NCI-H526 (cell line): Measurements from ENCODE around the gene SEC61G.

Source experiments
- DNase-seq, 2 experiments: peaks; one replicate each; lab custom pipeline; 2025; lab: John Stamatoyannopoulos, UW

SEC61G gene

GRCh38 chr7:54758702-54759592 is at the start of gene SEC61G:
SEC61G (minus strand) TSS chr7:54759211; CDS start chr7:54757588, 1,623 bp downstream.
- DNase-seq: peak; percentile 89 to 97

GRCh38 chr7:54802841-54803240 is 43.8 kb upstream of the SEC61G start:
- no peak for DNase-seq

- no peak for DNase-seq
Observed at GRCh38 chr7:54802114-54802513, 43.1 kb upstream of the SEC61G start.

GRCh38 chr7:54799792-54800191 is 40.8 kb upstream of the SEC61G start:
- no peak for DNase-seq

GRCh38 chr7:54798530-54798929 is 39.5 kb upstream of the SEC61G start:
- no peak for DNase-seq

GRCh38 chr7:54796853-54797252 is 37.8 kb upstream of the SEC61G start:
- DNase-seq: no peak

GRCh38 chr7:54796150-54796549 is 37.1 kb upstream of the SEC61G start:
- no peak for DNase-seq

- no peak for DNase-seq
Observed at GRCh38 chr7:54792383-54792782, 33.4 kb upstream of the SEC61G start.

GRCh38 chr7:54788664-54789063 is 29.7 kb upstream of the SEC61G start:
- peak in 1 of 2 experiments; percentile 33 for DNase-seq

- no peak for DNase-seq
Observed at GRCh38 chr7:54785261-54785660, 26.2 kb upstream of the SEC61G start.

- DNase-seq: no peak
Observed at GRCh38 chr7:54783952-54784351, 24.9 kb upstream of the SEC61G start.

- no peak for DNase-seq
Observed at GRCh38 chr7:54782829-54783228, 23.8 kb upstream of the SEC61G start.

- DNase-seq: no peak
Observed at GRCh38 chr7:54782314-54782713, 23.3 kb upstream of the SEC61G start.

- no peak for DNase-seq
Observed at GRCh38 chr7:54781134-54781920, 22.3 kb upstream of the SEC61G start.

- no peak for DNase-seq
Observed at GRCh38 chr7:54780490-54780889, 21.5 kb upstream of the SEC61G start.

- DNase-seq: no peak
Observed at GRCh38 chr7:54778696-54779540, 19.9 kb upstream of the SEC61G start.

- no peak for DNase-seq
Observed at GRCh38 chr7:54778166-54778565, 19.2 kb upstream of the SEC61G start.

- no peak for DNase-seq
Observed at GRCh38 chr7:54774785-54775740, 16.1 kb upstream of the SEC61G start.

GRCh38 chr7:54773472-54774399 is 14.7 kb upstream of the SEC61G start:
- DNase-seq: peak; percentile 62 to 89

- DNase-seq: no peak
Observed at GRCh38 chr7:54769203-54769602, 10.2 kb upstream of the SEC61G start.
